Thyroid gland (tissue), 4 donors: Measurements from ENCODE around the gene AGFG2. TPM values are rescaled to one million over a fixed set of nuclear protein-coding genes. Genes with fewer than 3 reads are reported as not detected.

ENCODE experiments used
- DNase-seq, 2 donors: peaks; one replicate each; pipeline ENCODE4 v3.0.0-alpha.2; 2019
- H3K27ac ChIP-seq, 3 donors: fragments of 200-600 bp; sonication (generic); 1 replicate in 2 of 3; 2 replicates in 1 of 3; pipeline ENCODE4 v1.5.1; 2016 to 2019; ENCODE audit warnings: mild to moderate bottlenecking in 1 of 3, moderate library complexity in 1 of 3
- H3K27me3 ChIP-seq: fragments of 200-600 bp; sonication (generic); one replicate; pipeline ENCODE4 v1.5.1; 2019
- H3K36me3 ChIP-seq, 2 donors: fragments of 200-600 bp; sonication (generic); one replicate each; pipeline ENCODE4 v1.5.1; 2016 to 2019
- H3K4me1 ChIP-seq, 2 donors: fragments of 200-600 bp; sonication (generic); one replicate each; pipeline ENCODE4 v1.5.1; 2017 to 2019
- H3K4me3 ChIP-seq, 3 donors: fragments of 200-600 bp; sonication (generic); replicated peaks in 1 of 3; 1 replicate in 2 of 3; 2 replicates in 1 of 3; pipeline ENCODE4 v1.5.1; 2016; ENCODE audit warnings: mild to moderate bottlenecking in 1 of 3
- H3K9me3 ChIP-seq: fragments of 200-600 bp; sonication (generic); one replicate; pipeline ENCODE4 v1.5.1; 2017
- POLR2A ChIP-seq, 2 donors: fragments of 450-650 bp; IDR thresholded peaks; one replicate each; pipeline ENCODE4 v1.6.1; 2017; ENCODE audit warnings: antibody characterized with exemption in 2 of 2, mild to moderate bottlenecking in 2 of 2, moderate library complexity in 1 of 2
- WGBS, 2 donors: methylation state at CpG; one replicate each; pipeline ENCODE4 v1.1.5; 2017; 5-methylcytosine and 5-hydroxymethylcytosine counted together
- intact Hi-C: fragments of 100-400 bp; cut with DNase I; formaldehyde crosslinking; loops from one replicate; pipeline ENCODE4 v1.15.1; 2023
- total RNA-seq, 4 donors: library from RNA; depleted of rRNA; stranded (reverse); fragments of >200 nt; gene quantifications; one replicate each; pipeline ENCODE4 v1.2.3, GENCODE V29; 2016
- TF ChIP-seq, protein P1 (sequence below), 6 experiments: fragments of 200-600 bp in 3 of 6; fragments of 450-650 bp in 3 of 6; sonication (generic) in 3 of 6; IDR thresholded peaks; one replicate each; pipeline ENCODE4 v1.5.1; 2016 to 2019; ENCODE audit warnings: antibody characterized with exemption in 6 of 6, mild to moderate bottlenecking in 2 of 6, inconsistent platforms in 1 of 6, moderate library complexity in 1 of 6

AGFG2 gene
- total RNA-seq, 4 donors from 2014 or later, result 26.1 to 34.6 (median 28.0) TPM

DNA sequence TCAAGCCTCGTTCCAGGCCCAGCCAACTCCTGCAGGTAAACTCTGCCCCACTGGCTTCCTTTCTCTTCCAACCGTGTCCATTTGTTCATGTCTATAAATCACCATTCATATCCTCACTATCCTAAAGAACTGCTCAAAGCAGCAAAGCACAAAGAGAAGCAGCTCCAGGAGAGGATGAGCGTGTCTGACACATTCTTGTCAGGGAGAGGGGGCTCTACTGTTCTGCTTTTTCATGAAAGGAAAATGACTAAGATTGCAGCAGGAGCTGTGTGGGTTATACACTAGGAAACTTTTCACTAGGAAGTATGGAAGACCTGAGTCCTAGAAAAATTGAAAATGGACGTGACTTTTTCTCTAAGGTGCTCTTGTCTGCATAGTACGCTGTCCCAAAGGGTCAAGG is 16.7 kb downstream of the AGFG2 start:
- DNase-seq, result no peak
- intact Hi-C loops, result loop anchor here (5.0 kb wide), 1 partner anchor 73 kb away; the partner anchor contains the start of gene NYAP1
- no peaks in the 10 kb centered on the region for H3K4me1 ChIP-seq
- H3K36me3 ChIP-seq, result peaks cover 4 to 40% of the 10 kb centered on the region in 2 donors
- no peak overlapping the region for H3K27ac ChIP-seq
- no peak overlapping the region for H3K4me3 ChIP-seq
- H3K9me3 ChIP-seq, result no peaks in the 10 kb centered on the region
- no peak for TF ChIP-seq POLR2A (IDR thresholded peaks at IDR 0.05)
- TF ChIP-seq, protein P1, sequence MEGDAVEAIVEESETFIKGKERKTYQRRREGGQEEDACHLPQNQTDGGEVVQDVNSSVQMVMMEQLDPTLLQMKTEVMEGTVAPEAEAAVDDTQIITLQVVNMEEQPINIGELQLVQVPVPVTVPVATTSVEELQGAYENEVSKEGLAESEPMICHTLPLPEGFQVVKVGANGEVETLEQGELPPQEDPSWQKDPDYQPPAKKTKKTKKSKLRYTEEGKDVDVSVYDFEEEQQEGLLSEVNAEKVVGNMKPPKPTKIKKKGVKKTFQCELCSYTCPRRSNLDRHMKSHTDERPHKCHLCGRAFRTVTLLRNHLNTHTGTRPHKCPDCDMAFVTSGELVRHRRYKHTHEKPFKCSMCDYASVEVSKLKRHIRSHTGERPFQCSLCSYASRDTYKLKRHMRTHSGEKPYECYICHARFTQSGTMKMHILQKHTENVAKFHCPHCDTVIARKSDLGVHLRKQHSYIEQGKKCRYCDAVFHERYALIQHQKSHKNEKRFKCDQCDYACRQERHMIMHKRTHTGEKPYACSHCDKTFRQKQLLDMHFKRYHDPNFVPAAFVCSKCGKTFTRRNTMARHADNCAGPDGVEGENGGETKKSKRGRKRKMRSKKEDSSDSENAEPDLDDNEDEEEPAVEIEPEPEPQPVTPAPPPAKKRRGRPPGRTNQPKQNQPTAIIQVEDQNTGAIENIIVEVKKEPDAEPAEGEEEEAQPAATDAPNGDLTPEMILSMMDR (IDR thresholded peaks at IDR 0.05), result no peak
- no peaks in the 10 kb centered on the region for H3K27me3 ChIP-seq
- 84 to 95% methylated on average over 5 of the region's 5 CpGs for WGBS, 2 donors

GRCh38 chr7:100556541-100556940 is 17.5 kb downstream of the AGFG2 start:
- Histone ChIP-seq H3K9me3 (no peaks in the 10 kb centered on the region), H3K27me3 (no peaks in the 10 kb centered on the region), H3K4me1 (no peaks in the 10 kb centered on the region), H3K4me3 (no peak overlapping the region), H3K36me3 (peaks cover 4 to 35% of the 10 kb centered on the region in 2 donors), H3K27ac (no peak overlapping the region)
- 74 to 83% methylated on average over 4 of the region's 4 CpGs for WGBS, 2 donors
- DNase-seq, result no peak
- TF ChIP-seq, protein P1 (IDR thresholded peaks at IDR 0.05), result no peak
- TF ChIP-seq POLR2A (IDR thresholded peaks at IDR 0.05), result no peak
- intact Hi-C loops, result loop anchor here (5.0 kb wide), 1 partner anchor 74 kb away; the partner anchor contains the start of gene NYAP1

GRCh38 chr7:100559127-100559526 is 20.1 kb downstream of the AGFG2 start:
- H3K36me3 ChIP-seq, result peaks cover 4 to 23% of the 10 kb centered on the region in 2 donors
- H3K27ac ChIP-seq, result peak overlapping the region in 1 of 3 donors; percentile 5
- intact Hi-C loops, result loop anchor here (5.0 kb wide), 1 partner anchor 77 kb away; the partner anchor contains the start of gene NYAP1
- no peaks in the 10 kb centered on the region for H3K27me3 ChIP-seq
- WGBS, 2 donors, result 85 to 87% methylated on average over 4 of the region's 4 CpGs
- H3K4me1 ChIP-seq, result peaks cover 0 to 2% of the 10 kb centered on the region in 2 donors
- no peak for DNase-seq
- H3K9me3 ChIP-seq, result no peaks in the 10 kb centered on the region
- no peak for TF ChIP-seq POLR2A (IDR thresholded peaks at IDR 0.05)
- TF ChIP-seq, protein P1 (IDR thresholded peaks at IDR 0.05), result no peak
- H3K4me3 ChIP-seq, result no peak overlapping the region

GRCh38 chr7:100561491-100562194 is 22.6 kb downstream of the AGFG2 start:
- Histone ChIP-seq H3K36me3 (peaks cover 0 to 9% of the 10 kb centered on the region in 2 donors), H3K27ac (no peak overlapping the region), H3K4me1 (peaks cover 0 to 3% of the 10 kb centered on the region in 2 donors), H3K4me3 (no peak overlapping the region), H3K27me3 (no peaks in the 10 kb centered on the region), H3K9me3 (no peaks in the 10 kb centered on the region)
- no peak for TF ChIP-seq POLR2A (IDR thresholded peaks at IDR 0.05)
- DNase-seq, result no peak
- WGBS, 2 donors, result 94 to 97% methylated on average over 12 of the region's 12 CpGs
- intact Hi-C loops, result loop anchor here (2.0 kb wide), 1 partner anchor 95 kb away; no protein-coding TSS in a partner anchor

- no peaks in the 10 kb centered on the region for H3K9me3 ChIP-seq
- TF ChIP-seq POLR2A (IDR thresholded peaks at IDR 0.05), result no peak
- TF ChIP-seq, protein P1 (IDR thresholded peaks at IDR 0.05), result no peak
- peaks cover 0 to 3% of the 10 kb centered on the region in 2 donors for H3K4me1 ChIP-seq
- no peaks in the 10 kb centered on the region for H3K27me3 ChIP-seq
- DNase-seq, result no peak
- peaks cover 0 to 6% of the 10 kb centered on the region in 2 donors for H3K36me3 ChIP-seq
- H3K4me3 ChIP-seq, result no peak overlapping the region
- 87% methylated on average over 23 to 26 of the region's 26 CpGs for WGBS, 2 donors
- no peak overlapping the region for H3K27ac ChIP-seq
- intact Hi-C loops, result no loop called here
Measured at GRCh38 chr7:100562195-100563099, 23.4 kb downstream of the AGFG2 start.
